ENCODE measurements around the gene ZNF410.

GRCh38 chr14:73865534-73866113 is 21.0 kb upstream of the ZNF410 start:
- TF ChIP-seq CTCF (IDR thresholded peaks at IDR 0.05; ENCODE audit: borderline replicate concordance, extremely low read depth, low read length, poor library complexity, severe bottlenecking) (no peak), EZH2 (IDR thresholded peaks at IDR 0.05; ENCODE audit: borderline replicate concordance, low read depth, low read length, severe bottlenecking) (no peak)

Data from DND-41 (cell line).